Measurements from ENCODE around the gene ART5. TPM values are rescaled to one million over a fixed set of nuclear protein-coding genes. Genes with fewer than 3 reads are reported as not detected.
A peak's percentile ranks its signal among the peaks of the same experiment; 100 is the strongest.

Gene ART5
- total RNA-seq, 2 donors from 2014 or later: 6.4 to 7.8 TPM

DNA sequence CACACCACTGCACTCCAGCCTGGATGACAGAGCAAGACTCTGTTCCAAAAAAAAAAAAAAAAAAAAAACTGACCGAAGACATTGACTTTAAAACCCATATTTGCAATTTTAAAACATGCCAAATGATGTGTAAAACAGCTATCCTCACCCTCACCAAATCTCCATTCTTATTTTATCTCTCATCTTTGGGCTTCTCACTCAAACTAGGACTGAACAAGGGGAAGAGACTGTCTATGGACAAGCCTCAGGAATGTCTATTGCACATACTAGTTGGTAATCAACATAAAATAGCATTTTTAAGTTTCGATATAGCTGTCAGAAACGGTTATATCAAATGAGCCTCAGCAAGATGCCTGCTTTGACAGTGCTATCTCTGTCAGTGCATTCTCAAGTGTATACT, 37.3 kb upstream of the ART5 start:
- Mint-ChIP-seq H3K4me1 (peaks cover 2% of the 10 kb centered on the region), H3K9me3 (no peaks in the 10 kb centered on the region), H3K36me3 (ENCODE audit: low read depth) (peaks cover 87% of the 10 kb centered on the region), H3K27ac (no peak overlapping the region), H3K27me3 (ENCODE audit: insufficient read depth) (no peaks in the 10 kb centered on the region), H3K4me3 (no peak overlapping the region)
- H3K36me3 ChIP-seq (ENCODE audit: control insufficient read depth, insufficient read depth, low read length): peaks cover 92% of the 10 kb centered on the region
- 95 to 100% methylated on average over 2 to 3 of the region's 3 CpGs for WGBS, 2 experiments (ENCODE audit: insufficient coverage in 1 of 2, insufficient read length in 1 of 2)
- H3K27ac ChIP-seq (ENCODE audit: low read depth, low read length): no peak overlapping the region
- no peak overlapping the region for H3K9ac ChIP-seq (ENCODE audit: extremely low read depth, low read length, poor library complexity, severe bottlenecking)
- H3K4me1 ChIP-seq (ENCODE audit: control insufficient read depth, insufficient read depth, low read length): peaks cover 5% of the 10 kb centered on the region
- TF ChIP-seq, protein P1, sequence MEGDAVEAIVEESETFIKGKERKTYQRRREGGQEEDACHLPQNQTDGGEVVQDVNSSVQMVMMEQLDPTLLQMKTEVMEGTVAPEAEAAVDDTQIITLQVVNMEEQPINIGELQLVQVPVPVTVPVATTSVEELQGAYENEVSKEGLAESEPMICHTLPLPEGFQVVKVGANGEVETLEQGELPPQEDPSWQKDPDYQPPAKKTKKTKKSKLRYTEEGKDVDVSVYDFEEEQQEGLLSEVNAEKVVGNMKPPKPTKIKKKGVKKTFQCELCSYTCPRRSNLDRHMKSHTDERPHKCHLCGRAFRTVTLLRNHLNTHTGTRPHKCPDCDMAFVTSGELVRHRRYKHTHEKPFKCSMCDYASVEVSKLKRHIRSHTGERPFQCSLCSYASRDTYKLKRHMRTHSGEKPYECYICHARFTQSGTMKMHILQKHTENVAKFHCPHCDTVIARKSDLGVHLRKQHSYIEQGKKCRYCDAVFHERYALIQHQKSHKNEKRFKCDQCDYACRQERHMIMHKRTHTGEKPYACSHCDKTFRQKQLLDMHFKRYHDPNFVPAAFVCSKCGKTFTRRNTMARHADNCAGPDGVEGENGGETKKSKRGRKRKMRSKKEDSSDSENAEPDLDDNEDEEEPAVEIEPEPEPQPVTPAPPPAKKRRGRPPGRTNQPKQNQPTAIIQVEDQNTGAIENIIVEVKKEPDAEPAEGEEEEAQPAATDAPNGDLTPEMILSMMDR (conservative IDR thresholded peaks at IDR 0.05): no peak
- no peak overlapping the region for H3K4me3 ChIP-seq (ENCODE audit: low read length)
- DNase-seq: no peak
- H3K9me3 ChIP-seq (ENCODE audit: control insufficient read depth, low read length): no peaks in the 10 kb centered on the region
- H3K27me3 ChIP-seq (ENCODE audit: control insufficient read depth, insufficient read depth, low read length, poor library complexity, severe bottlenecking): no peaks in the 10 kb centered on the region

DNA sequence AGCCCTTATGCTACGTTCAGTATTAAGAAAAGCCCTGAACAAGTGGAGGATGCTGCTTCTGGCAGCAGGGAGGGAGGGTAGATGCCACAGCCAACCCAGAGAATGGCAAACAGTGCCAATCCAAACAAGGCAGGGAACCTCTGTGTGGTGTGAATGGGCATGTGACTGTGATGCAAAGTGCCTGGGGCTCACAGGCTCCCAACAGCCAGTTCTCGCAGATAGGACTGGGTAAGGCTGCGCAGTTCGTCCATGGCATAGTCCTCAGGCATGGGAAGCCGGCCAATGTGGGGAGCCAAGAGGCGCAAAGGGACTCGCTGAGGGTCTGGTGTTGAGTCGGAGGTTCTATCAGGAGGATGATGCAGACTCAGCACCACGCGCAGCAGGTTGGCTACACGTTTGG, 34.2 kb upstream of the ART5 start:
- Histone ChIP-seq H3K4me3 (ENCODE audit: low read length) (no peak overlapping the region), H3K4me1 (ENCODE audit: control insufficient read depth, insufficient read depth, low read length) (peaks cover 10% of the 10 kb centered on the region), H3K36me3 (ENCODE audit: control insufficient read depth, insufficient read depth, low read length) (peaks cover 87% of the 10 kb centered on the region), H3K27me3 (ENCODE audit: control insufficient read depth, insufficient read depth, low read length, poor library complexity, severe bottlenecking) (no peaks in the 10 kb centered on the region), H3K27ac (ENCODE audit: low read depth, low read length) (no peak overlapping the region), H3K9ac (ENCODE audit: extremely low read depth, low read length, poor library complexity, severe bottlenecking) (no peak overlapping the region), H3K9me3 (ENCODE audit: control insufficient read depth, low read length) (no peaks in the 10 kb centered on the region)
- WGBS, 2 experiments (ENCODE audit: insufficient coverage in 1 of 2, insufficient read length in 1 of 2): 95 to 100% methylated on average over 11 of the region's 11 CpGs
- H3K36me3 Mint-ChIP-seq (ENCODE audit: low read depth): peaks cover 68% of the 10 kb centered on the region
- TF ChIP-seq, protein P1 (conservative IDR thresholded peaks at IDR 0.05): no peak
- H3K27ac Mint-ChIP-seq: peak overlapping the region; percentile 45
- no peaks in the 10 kb centered on the region for H3K27me3 Mint-ChIP-seq (ENCODE audit: insufficient read depth)
- no peak for DNase-seq
- H3K4me3 Mint-ChIP-seq: no peak overlapping the region
- peaks cover 20% of the 10 kb centered on the region for H3K4me1 Mint-ChIP-seq
- no peaks in the 10 kb centered on the region for H3K9me3 Mint-ChIP-seq

DNA sequence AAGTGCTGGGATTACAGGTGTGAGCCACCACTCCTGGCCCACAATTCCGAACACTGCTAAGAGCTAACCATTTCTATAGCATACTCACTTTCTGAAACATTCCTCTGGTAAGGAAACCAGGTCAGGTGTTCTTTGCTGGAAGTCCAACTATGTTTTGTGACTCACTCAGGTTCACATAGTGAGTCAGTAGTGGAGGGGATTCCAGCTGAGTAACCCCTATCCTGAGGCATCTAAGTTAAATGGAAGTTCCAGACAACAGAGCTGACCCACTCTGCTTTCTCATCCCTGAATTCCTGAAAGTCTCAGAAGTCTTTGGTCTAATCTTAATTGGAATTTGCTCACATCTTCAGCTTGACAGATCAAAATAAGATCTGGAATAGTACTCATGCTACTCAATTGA, 32.4 kb upstream of the ART5 start:
- Mint-ChIP-seq H3K36me3 (ENCODE audit: low read depth) (peaks cover 56% of the 10 kb centered on the region), H3K9me3 (no peaks in the 10 kb centered on the region), H3K4me1 (peaks cover 27% of the 10 kb centered on the region), H3K27ac (no peak overlapping the region), H3K4me3 (no peak overlapping the region), H3K27me3 (ENCODE audit: insufficient read depth) (no peaks in the 10 kb centered on the region)
- Histone ChIP-seq H3K4me1 (ENCODE audit: control insufficient read depth, insufficient read depth, low read length) (peaks cover 10% of the 10 kb centered on the region), H3K4me3 (ENCODE audit: low read length) (no peak overlapping the region), H3K9me3 (ENCODE audit: control insufficient read depth, low read length) (no peaks in the 10 kb centered on the region), H3K36me3 (ENCODE audit: control insufficient read depth, insufficient read depth, low read length) (peaks cover 73% of the 10 kb centered on the region), H3K9ac (ENCODE audit: extremely low read depth, low read length, poor library complexity, severe bottlenecking) (no peak overlapping the region), H3K27me3 (ENCODE audit: control insufficient read depth, insufficient read depth, low read length, poor library complexity, severe bottlenecking) (no peaks in the 10 kb centered on the region), H3K27ac (ENCODE audit: low read depth, low read length) (no peak overlapping the region)
- TF ChIP-seq, protein P1 (conservative IDR thresholded peaks at IDR 0.05): no peak
- DNase-seq: no peak
- WGBS, 2 experiments (ENCODE audit: insufficient coverage in 1 of 2, insufficient read length in 1 of 2): 100% methylated on average over 1 of the region's 1 CpG
